ENCODE results near the gene PLCB2.

Gene PLCB2

GRCh38 chr15:40286794-40287193, 20.9 kb downstream of the PLCB2 start:
- DNase-seq (ENCODE audit: low read depth): no peak
- no peak overlapping the region for H3K4me3 ChIP-seq (ENCODE audit: control insufficient read depth, low read depth, low read length)
- no peak for TF ChIP-seq CTCF (conservative IDR thresholded peaks at IDR 0.05; ENCODE audit: control insufficient read depth, insufficient read depth, low read depth, low read length)

- no peak for TF ChIP-seq CTCF (conservative IDR thresholded peaks at IDR 0.05; ENCODE audit: control insufficient read depth, insufficient read depth, low read depth, low read length)
- no peak overlapping the region for H3K4me3 ChIP-seq (ENCODE audit: control insufficient read depth, low read depth, low read length)
- DNase-seq (ENCODE audit: low read depth): no peak
Observed at GRCh38 chr15:40286061-40286532, 21.6 kb downstream of the PLCB2 start.

- no peak for TF ChIP-seq CTCF (conservative IDR thresholded peaks at IDR 0.05; ENCODE audit: control insufficient read depth, insufficient read depth, low read depth, low read length)
- no peak for DNase-seq (ENCODE audit: low read depth)
- H3K4me3 ChIP-seq (ENCODE audit: control insufficient read depth, low read depth, low read length): no peak overlapping the region
Observed at GRCh38 chr15:40285554-40286011, 22.2 kb downstream of the PLCB2 start.

GRCh38 chr15:40285151-40285550, 22.6 kb downstream of the PLCB2 start:
- no peak overlapping the region for H3K4me3 ChIP-seq (ENCODE audit: control insufficient read depth, low read depth, low read length)
- TF ChIP-seq CTCF (conservative IDR thresholded peaks at IDR 0.05; ENCODE audit: control insufficient read depth, insufficient read depth, low read depth, low read length): no peak
- DNase-seq (ENCODE audit: low read depth): no peak

GRCh38 chr15:40283615-40284300, 24.0 kb downstream of the PLCB2 start:
- DNase-seq (ENCODE audit: low read depth): no peak
- TF ChIP-seq CTCF (conservative IDR thresholded peaks at IDR 0.05; ENCODE audit: control insufficient read depth, insufficient read depth, low read depth, low read length): no peak
- no peak overlapping the region for H3K4me3 ChIP-seq (ENCODE audit: control insufficient read depth, low read depth, low read length)

GRCh38 chr15:40282869-40283614, 24.7 kb downstream of the PLCB2 start, which contains the start of gene ANKRD63:
ANKRD63 (minus strand) TSS chr15:40283064; CDS start chr15:40282586, 478 bp downstream.
- TF ChIP-seq CTCF (conservative IDR thresholded peaks at IDR 0.05; ENCODE audit: control insufficient read depth, insufficient read depth, low read depth, low read length): no peak
- DNase-seq (ENCODE audit: low read depth): no peak
- no peak within 1 kb of the TSS for H3K4me3 ChIP-seq (ENCODE audit: control insufficient read depth, low read depth, low read length)

Data from fibroblast of mammary gland (primary cell).